ENCODE results near the gene UTP3.
"Not testable (repeated sequence)": the region's sequence is repeated elsewhere in the genome, so short reads cannot be mapped to it uniquely, and the experiment has no call there.

The UTP3 gene

GRCh38 chr4:70734168-70734954, 46.0 kb downstream of the UTP3 start:
- no peak for TF ChIP-seq CTCF (IDR thresholded peaks at IDR 0.05; ENCODE audit: extremely low read depth, insufficient read depth, missing control alignments)
- DNase-seq (ENCODE audit: low spot score), result peak; percentile 64
- in situ Hi-C loops (cut with MboI; ENCODE audit: low pct_unique_long_range_greater_than_20kb, low sequenced_read_pairs, unreplicated experiment), result no loop called here

- in situ Hi-C loops (cut with MboI; ENCODE audit: low pct_unique_long_range_greater_than_20kb, low sequenced_read_pairs, unreplicated experiment), result no loop called here
Measured at GRCh38 chr4:70734971-70735370, 46.6 kb downstream of the UTP3 start.

GRCh38 chr4:70735915-70736314, 47.6 kb downstream of the UTP3 start:
- peak; percentile 60 for TF ChIP-seq CTCF (IDR thresholded peaks at IDR 0.05; ENCODE audit: extremely low read depth, insufficient read depth, missing control alignments)
- in situ Hi-C loops (cut with MboI; ENCODE audit: low pct_unique_long_range_greater_than_20kb, low sequenced_read_pairs, unreplicated experiment); DNase-seq (ENCODE audit: low spot score): not testable (repeated sequence)

More at GRCh38 chr4:70734971-70735370, 46.6 kb downstream of the UTP3 start:
- no peak for TF ChIP-seq CTCF (IDR thresholded peaks at IDR 0.05; ENCODE audit: extremely low read depth, insufficient read depth, missing control alignments)
- no peak for DNase-seq (ENCODE audit: low spot score)

- in situ Hi-C loops (cut with MboI; ENCODE audit: low pct_unique_long_range_greater_than_20kb, low sequenced_read_pairs, unreplicated experiment), result no loop called here
- DNase-seq (ENCODE audit: low spot score), result no peak
Measured at GRCh38 chr4:70737006-70737405, 48.7 kb downstream of the UTP3 start.

GRCh38 chr4:70737409-70737808, 49.1 kb downstream of the UTP3 start:
- in situ Hi-C loops (cut with MboI; ENCODE audit: low pct_unique_long_range_greater_than_20kb, low sequenced_read_pairs, unreplicated experiment), result no loop called here
- peak; percentile 12 for TF ChIP-seq CTCF (IDR thresholded peaks at IDR 0.05; ENCODE audit: extremely low read depth, insufficient read depth, missing control alignments)
- no peak for DNase-seq (ENCODE audit: low spot score)

More at GRCh38 chr4:70737006-70737405, 48.7 kb downstream of the UTP3 start:
- TF ChIP-seq CTCF (IDR thresholded peaks at IDR 0.05; ENCODE audit: extremely low read depth, insufficient read depth, missing control alignments), result no peak

- in situ Hi-C loops (cut with MboI; ENCODE audit: low pct_unique_long_range_greater_than_20kb, low sequenced_read_pairs, unreplicated experiment), result no loop called here
- no peak for DNase-seq (ENCODE audit: low spot score)
- no peak for TF ChIP-seq CTCF (IDR thresholded peaks at IDR 0.05; ENCODE audit: extremely low read depth, insufficient read depth, missing control alignments)
Measured at GRCh38 chr4:70739496-70740337, 51.4 kb downstream of the UTP3 start.
